Pancreas (tissue), 10 donors: Measurements from ENCODE around the gene TNPO3. TPM values are rescaled to one million over a fixed set of nuclear protein-coding genes. Genes with fewer than 3 reads are reported as not detected.

ENCODE experiments used
- ATAC-seq, 4 donors: fragments of 200-7000 bp; cut with Tn5 transposase; one replicate each; pipeline versions ENCODE4 v1.8.0 to v1.9.1; 2020; ENCODE audit warnings: mild to moderate bottlenecking in 4 of 4, moderate library complexity in 4 of 4
- DNase-seq, 6 donors: peaks; one replicate each; pipeline ENCODE4 v3.0.0-alpha.2; 2020
- FAIRE-seq: peaks from 2 replicates; lab custom pipeline; 2012; peaks lifted over from hg19 to GRCh38; lab: Jason Lieb, UNC
- H3K27ac ChIP-seq, 4 donors: fragments of 200-600 bp; sonication (generic); 1 replicate in 3 of 4; 2 replicates in 1 of 4; pipeline versions ENCODE4 v1.5.0 to v1.8.0; 2020
- H3K27me3 ChIP-seq, 4 donors: fragments of 200-600 bp; one replicate each; pipeline ENCODE4 v1.8.0; 2021
- H3K36me3 ChIP-seq, 3 donors: fragments of 200-600 bp; sonication (generic) in 1 of 3; one replicate each; pipeline versions ENCODE4 v1.5.0 to v1.8.0; 2020 to 2021
- H3K4me1 ChIP-seq, 3 donors: fragments of 200-600 bp; one replicate each; pipeline ENCODE4 v1.8.0; 2021
- H3K4me3 ChIP-seq, 4 donors: fragments of 200-600 bp; sonication (generic) in 2 of 4; one replicate each; pipeline versions ENCODE4 v1.5.0 to v1.8.0; 2020 to 2021
- H3K9me3 ChIP-seq, 4 donors: fragments of 200-600 bp; one replicate each; pipeline ENCODE4 v1.8.0; 2021
- WGBS, 2 donors: extraction: QIAGEN DNeasy Blood & Tissue Kit; methylation state at CpG; one replicate each; pipeline ENCODE4 v1.1.7; 2013; 5-methylcytosine and 5-hydroxymethylcytosine counted together
- intact Hi-C, 3 donors: fragments of 100-400 bp; cut with DNase I; formaldehyde crosslinking; loops; one replicate each; pipeline versions ENCODE4 v1.11.1 to v1.14.2; 2022
- polyA plus RNA-seq, 2 donors: library from polyadenylated mRNA; stranded (reverse); fragments of 200-250 nt; gene quantifications; one replicate each; pipeline ENCODE4 v1.2.3, GENCODE V29; 2013
- total RNA-seq, 6 donors: library from RNA; stranded (reverse); fragmentation: NEBNext Ultra II Directional in 4 of 6; extraction: Animal tissue kit (Norgen Biotek cat#: 25700) in 4 of 6; gene quantifications; one replicate each; pipeline versions ENCODE4 v1.2.1 to v1.2.4, GENCODE V29; 2021 to 2023
- TF ChIP-seq, protein P1 (sequence below), 4 donors: fragments of 200-600 bp; sonication (generic) in 3 of 4; IDR thresholded peaks; one replicate each; pipeline versions ENCODE4 v1.5.0 to v1.8.0; 2021; ENCODE audit warnings: antibody characterized with exemption in 4 of 4
- donor health status: healthy with polysubstance abuse.
- donor health status: DM: no; HTN: no; CAD: no; lungs with moderate emphysema.
- donor health status: DM: no; HTN: no; CAD: no.
- donor health status: control.
- donor health status: control.
- donor health status: Bipolar disorder and iron deficiency.
- donor health status: DM: yes; HTN: yes; CAD: no.
- donor health status: DM: no; HTN: no; CAD: no.
- donor health status: DM: no; HTN: no; CAD: no.
- donor health status: DM: yes; HTN: yes; CAD: no.

The TNPO3 gene
- total and polyA plus RNA-seq, 8 donors, result 6.5 to 20.7 (median 14.6) TPM

DNA sequence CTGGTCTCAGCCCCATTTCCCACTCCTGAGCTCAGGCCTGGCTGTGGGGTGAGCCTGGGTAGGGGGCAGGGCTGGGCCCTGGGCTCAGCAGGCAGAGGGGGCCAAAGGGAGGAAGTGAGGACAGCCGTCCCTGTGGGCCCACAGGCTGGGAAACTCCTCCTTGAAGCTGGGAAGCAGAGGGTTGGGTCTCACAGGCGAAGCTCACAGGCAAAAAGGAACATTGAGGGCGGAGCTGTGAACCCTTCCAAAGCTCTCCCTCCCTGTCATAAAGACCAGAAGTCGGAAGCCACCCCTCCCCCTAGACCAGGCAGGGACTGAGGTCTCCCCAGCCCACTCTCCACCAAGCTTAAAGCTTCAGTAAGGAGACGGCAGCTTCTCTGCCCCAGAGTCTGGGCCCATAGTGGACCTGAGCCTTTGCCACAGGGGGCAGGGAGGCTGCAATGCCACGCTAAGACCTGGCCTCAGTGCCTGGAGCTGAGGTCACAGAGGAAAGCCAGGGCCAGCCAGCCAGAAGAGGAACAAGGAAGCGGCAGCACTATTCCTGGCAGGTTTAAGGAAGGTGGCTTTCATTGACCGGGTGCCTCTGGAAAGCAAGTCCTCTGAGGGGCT lies 143.4 kb downstream of the TNPO3 start:
- ATAC-seq (peak in 3 of 4 donors; percentile 38 to 64 (median 51)), DNase-seq (peak in 2 of 6 donors; percentile 16 to 53), FAIRE-seq (no peak)
- TF ChIP-seq, protein P1, sequence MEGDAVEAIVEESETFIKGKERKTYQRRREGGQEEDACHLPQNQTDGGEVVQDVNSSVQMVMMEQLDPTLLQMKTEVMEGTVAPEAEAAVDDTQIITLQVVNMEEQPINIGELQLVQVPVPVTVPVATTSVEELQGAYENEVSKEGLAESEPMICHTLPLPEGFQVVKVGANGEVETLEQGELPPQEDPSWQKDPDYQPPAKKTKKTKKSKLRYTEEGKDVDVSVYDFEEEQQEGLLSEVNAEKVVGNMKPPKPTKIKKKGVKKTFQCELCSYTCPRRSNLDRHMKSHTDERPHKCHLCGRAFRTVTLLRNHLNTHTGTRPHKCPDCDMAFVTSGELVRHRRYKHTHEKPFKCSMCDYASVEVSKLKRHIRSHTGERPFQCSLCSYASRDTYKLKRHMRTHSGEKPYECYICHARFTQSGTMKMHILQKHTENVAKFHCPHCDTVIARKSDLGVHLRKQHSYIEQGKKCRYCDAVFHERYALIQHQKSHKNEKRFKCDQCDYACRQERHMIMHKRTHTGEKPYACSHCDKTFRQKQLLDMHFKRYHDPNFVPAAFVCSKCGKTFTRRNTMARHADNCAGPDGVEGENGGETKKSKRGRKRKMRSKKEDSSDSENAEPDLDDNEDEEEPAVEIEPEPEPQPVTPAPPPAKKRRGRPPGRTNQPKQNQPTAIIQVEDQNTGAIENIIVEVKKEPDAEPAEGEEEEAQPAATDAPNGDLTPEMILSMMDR (IDR thresholded peaks at IDR 0.05), result no peak
- no peaks in the 10 kb centered on the region for H3K4me1 ChIP-seq
- no peaks in the 10 kb centered on the region for H3K27me3 ChIP-seq
- no peaks in the 10 kb centered on the region for H3K9me3 ChIP-seq
- H3K36me3 ChIP-seq, result no peaks in the 10 kb centered on the region
- peak overlapping the region in 1 of 4 donors; percentile 8 for H3K27ac ChIP-seq
- no peak overlapping the region for H3K4me3 ChIP-seq
- intact Hi-C loops, result no loop called here
- 66 to 83% methylated on average over 8 of the region's 8 CpGs for WGBS, 2 donors

DNA sequence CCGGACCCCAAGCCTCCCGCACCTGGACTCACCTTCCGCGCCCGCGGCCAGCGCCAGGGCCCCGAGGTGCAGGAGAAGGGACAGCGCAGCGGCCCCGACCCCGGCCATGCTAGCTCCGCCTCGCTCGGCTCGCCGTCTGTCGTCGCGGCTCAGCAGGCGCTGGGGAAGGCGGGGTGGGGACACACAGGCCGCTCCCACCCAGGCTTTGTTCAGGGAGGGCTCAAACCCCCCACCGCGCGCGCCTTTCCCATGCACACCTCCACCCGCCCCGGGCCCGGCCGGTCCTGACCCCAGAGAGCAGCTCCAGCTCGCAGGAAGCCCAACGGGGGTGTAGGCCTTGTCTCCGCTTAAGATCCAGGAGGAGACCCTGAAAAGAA lies 144.4 kb downstream of the TNPO3 start, which contains the start of gene KCP:
Gene KCP, minus strand, starts transcription at position 141 of the 377 bp plus-strand sequence. Its CDS starts 33 bp downstream, at position 108.
- intact Hi-C loops, result no loop called here
- TF ChIP-seq, protein P1 (IDR thresholded peaks at IDR 0.05), result no peak
- FAIRE-seq, result no peak
- ATAC-seq, result peak in 3 of 4 donors; percentile 19 to 47 (median 35)
- peak in 2 of 6 donors; percentile 11 to 50 for DNase-seq
- H3K4me1 ChIP-seq, result no peaks in the 10 kb centered on the region
- no peaks in the 10 kb centered on the region for H3K9me3 ChIP-seq
- no peaks in the 10 kb centered on the region for H3K36me3 ChIP-seq
- H3K27me3 ChIP-seq, result no peaks in the 10 kb centered on the region
- peak within 1 kb of the TSS in 3 of 4 donors; percentile 1 to 27 (median 10) for H3K4me3 ChIP-seq
- H3K27ac ChIP-seq, result peak within 1 kb of the TSS in 1 of 4 donors; percentile 8
- WGBS, 2 donors, result 28 to 38% methylated on average over 17 to 34 of the region's 34 CpGs

DNA sequence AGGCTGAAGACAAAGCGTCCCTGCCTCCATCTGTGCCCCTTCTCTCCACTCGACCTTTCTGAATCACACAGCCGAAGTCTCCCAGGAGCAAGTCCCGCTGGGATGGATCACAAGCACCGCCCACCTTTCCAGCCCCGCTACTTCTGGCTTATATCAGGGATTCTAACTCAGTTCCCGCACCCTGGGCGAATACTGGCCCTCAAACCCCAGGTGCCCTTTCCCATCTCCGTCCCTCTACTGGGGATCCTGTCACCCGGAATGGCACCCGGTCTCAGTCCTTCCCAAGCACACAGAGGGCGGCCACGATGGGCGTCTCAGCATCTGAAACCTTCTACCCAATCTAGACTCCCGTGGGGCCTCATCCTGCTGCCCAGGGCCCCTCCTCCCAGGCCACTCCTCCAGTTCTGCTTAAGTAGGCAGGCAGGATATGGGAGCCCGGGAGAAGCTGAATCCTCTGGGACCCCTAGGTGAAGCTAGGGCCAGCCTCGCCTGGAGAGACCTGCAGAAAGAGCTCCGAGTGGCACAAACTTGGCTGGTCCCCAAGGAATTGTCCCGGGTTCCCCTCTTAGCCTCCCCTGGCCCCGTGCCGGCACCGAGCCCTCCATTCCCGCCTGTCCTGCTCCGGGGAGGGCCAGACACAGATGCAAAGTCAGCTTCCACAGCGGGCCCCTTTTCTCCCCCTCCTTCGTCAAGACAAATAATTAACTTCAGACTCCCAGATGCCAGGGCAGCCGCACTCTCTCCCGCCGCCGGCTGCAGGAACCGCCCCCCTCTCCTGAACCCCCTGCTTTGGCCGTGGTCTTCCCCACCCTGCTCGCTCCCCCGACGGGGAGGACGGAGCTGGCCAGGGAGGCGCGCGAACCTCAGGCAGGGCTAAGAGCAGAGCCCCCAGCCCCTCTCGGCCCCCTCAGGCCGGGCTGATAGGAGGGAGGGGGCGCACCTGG lies 145.0 kb downstream of the TNPO3 start:
- 17 to 18% methylated on average over 39 to 42 of the region's 42 CpGs for whole genome bisulfite sequencing, 2 donors
- Histone ChIP-seq H3K36me3 (no peaks in the 10 kb centered on the region), H3K9me3 (no peaks in the 10 kb centered on the region), H3K4me1 (no peaks in the 10 kb centered on the region), H3K4me3 (peak overlapping the region in 3 of 4 donors; percentile 1 to 27 (median 10)), H3K27me3 (no peaks in the 10 kb centered on the region), H3K27ac (no peak overlapping the region)
- ATAC-seq (peak; percentile 27 to 47 (median 36)), FAIRE-seq (no peak), DNase-seq (peak in 3 of 6 donors; percentile 12 to 64 (median 54))
- intact Hi-C loops, result loop anchor here in 2 of 3 donors (5.0 to 10.0 kb wide), 2 partner anchors 177 to 295 kb away; no protein-coding TSS in a partner anchor
- TF ChIP-seq, protein P1 (IDR thresholded peaks at IDR 0.05), result no peak

DNA sequence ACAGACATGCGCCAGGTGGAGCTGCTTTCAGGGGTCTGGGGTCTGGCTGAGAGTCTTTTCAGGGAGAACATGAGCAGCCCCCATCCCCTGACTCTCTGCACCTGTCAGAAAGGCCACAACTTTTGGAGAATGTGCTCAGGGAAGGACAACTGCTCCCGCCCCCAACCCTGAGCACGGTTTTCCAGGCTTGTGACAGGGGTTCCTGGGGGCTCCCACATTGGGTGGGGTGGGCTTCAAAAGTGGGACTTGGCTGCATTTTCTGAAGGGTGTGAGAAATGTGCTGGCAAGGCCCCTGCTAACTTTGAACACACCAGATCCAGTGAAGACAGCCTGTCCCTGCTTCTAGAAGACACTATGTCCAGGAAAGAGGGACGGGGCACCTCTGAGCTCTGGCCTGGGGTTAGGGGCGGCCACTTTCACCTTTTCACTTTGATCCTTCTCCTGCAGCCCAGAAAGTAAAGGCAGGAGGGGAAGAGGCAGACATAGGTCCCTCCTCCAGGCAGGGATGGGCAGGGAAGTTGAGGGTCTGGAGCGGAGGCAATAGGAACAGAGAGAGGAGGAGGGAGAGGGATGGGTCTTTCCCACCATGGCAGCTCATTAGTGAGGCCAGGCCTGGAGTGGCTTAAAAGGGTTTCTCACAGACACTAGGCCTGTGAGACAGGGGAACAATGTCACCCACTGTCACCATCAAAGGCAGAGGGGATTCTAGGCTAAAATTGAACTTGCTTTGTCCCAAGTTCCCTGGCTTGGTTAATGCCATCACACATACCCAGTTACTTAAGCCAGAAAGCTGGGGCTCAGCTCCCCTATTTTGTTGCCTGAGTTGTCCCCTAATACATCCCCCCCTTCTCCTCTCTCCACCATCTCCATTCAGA lies 145.9 kb downstream of the TNPO3 start:
- Histone ChIP-seq H3K9me3 (no peaks in the 10 kb centered on the region), H3K4me1 (no peaks in the 10 kb centered on the region), H3K36me3 (no peaks in the 10 kb centered on the region), H3K27ac (no peak overlapping the region), H3K27me3 (no peaks in the 10 kb centered on the region), H3K4me3 (no peak overlapping the region)
- intact Hi-C loops, result loop anchor here in 2 of 3 donors (5.0 to 10.0 kb wide), 2 partner anchors 178 to 296 kb away; no protein-coding TSS in a partner anchor
- ATAC-seq (no peak), DNase-seq (peak in 1 of 6 donors; percentile 5), FAIRE-seq (no peak)
- WGBS, 2 donors, result 76 to 93% methylated on average over 6 of the region's 6 CpGs
- TF ChIP-seq, protein P1 (IDR thresholded peaks at IDR 0.05), result no peak
